AG20443 (cell line): ENCODE results near the gene SH3BP2.
A peak's percentile ranks its signal among the peaks of the same experiment; 100 is the strongest.

ENCODE experiments used
- DNase-seq: peaks from one replicate; pipeline ENCODE4 v3.0.0; 2012; ENCODE audit warnings: low spot score, mixed read lengths

SH3BP2 gene, protein sequence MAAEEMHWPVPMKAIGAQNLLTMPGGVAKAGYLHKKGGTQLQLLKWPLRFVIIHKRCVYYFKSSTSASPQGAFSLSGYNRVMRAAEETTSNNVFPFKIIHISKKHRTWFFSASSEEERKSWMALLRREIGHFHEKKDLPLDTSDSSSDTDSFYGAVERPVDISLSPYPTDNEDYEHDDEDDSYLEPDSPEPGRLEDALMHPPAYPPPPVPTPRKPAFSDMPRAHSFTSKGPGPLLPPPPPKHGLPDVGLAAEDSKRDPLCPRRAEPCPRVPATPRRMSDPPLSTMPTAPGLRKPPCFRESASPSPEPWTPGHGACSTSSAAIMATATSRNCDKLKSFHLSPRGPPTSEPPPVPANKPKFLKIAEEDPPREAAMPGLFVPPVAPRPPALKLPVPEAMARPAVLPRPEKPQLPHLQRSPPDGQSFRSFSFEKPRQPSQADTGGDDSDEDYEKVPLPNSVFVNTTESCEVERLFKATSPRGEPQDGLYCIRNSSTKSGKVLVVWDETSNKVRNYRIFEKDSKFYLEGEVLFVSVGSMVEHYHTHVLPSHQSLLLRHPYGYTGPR

DNA sequence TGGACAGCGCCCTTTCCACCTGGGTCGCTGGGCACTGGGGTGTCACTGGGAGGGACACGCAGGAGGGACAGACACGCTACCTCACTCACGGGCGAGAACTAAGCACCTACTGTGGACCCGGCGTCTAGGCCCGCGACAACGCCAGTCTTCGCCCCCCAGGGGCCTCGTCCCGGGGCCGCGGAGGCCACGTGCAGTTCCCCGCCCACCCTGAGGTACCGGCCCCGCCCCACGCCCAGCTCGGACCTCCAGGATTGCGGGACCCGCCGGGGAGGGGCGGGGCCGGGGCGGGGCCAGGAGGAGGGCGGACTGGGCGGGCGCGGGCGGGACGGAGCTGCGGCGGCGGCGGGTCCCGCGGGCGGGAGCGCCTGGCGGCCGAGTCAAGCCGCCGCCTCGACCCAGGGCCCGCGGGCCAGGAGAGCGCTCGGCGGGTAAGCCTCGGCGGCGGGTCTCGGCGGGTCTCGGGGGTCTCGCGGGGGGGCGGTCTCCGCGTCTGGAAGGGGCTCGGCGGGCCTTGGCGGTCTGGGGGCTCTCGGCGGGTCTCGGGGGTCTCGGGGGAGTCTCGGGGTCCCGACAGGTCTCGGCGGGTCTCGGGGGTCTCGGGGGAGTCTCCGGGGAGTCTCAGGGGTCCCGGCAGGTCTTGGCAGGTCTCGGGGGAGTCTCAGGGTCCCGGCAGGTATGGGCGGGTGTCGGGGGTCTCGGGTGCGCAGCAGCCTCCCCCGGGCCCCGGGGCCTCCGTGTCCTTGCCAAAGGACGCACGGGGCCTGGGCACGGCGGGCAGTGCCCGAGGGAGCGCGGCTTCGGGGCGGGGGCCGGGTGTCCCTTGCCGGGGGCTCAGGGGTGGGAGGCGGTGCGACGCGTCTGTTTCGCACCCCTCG lies at the start of gene SH3BP2:
SH3BP2 (plus strand) TSS at position 375 of the 875 bp plus-strand sequence. CDS start 27,533 bp downstream, outside the sequence.
- peak; percentile 94 for DNase-seq

DNA sequence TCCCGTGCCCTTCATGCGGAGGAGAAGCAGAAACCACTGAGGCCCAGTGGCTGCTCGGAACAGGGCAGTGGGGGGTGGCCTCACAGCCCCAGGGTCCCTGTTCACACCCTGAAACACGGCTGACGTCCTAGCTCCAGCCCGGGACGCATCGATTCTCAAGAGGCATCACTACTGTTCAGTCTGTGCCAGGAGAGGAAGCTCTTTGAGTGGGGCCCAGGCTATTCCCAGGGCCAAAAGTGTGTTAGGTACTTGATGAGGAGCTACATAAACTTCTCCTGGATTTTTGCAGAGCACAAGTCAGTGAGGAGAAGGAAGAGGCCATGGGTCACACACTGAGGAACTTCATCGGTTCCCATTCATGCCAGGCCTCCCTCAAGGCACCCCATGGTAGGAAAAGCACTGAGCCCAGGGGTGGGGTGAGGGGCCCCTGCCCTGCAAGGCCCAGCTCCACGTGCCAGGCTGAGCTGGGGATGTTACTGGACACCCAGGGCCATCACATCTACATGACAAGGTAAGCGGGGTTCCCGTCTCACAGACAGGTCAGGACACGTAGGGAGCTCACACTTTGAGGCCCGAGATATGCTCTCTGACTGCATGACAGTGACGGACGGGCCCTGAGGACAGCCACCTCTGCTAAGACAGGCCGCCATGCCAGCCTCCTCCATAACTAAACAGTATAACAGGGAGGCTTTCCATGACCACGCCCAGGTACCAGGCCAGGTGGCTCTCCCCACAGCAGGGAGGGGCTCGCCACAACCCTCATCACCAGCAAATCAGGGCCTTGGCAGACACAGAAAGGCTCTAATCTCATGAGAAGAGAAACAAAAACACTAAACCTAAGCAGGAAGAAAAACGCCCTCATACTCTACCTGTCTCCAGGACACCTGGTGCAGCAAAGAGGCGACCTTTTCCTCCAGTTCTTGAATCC lies 49.1 kb upstream of the SH3BP2 start:
- peak; percentile 2 for DNase-seq

DNA sequence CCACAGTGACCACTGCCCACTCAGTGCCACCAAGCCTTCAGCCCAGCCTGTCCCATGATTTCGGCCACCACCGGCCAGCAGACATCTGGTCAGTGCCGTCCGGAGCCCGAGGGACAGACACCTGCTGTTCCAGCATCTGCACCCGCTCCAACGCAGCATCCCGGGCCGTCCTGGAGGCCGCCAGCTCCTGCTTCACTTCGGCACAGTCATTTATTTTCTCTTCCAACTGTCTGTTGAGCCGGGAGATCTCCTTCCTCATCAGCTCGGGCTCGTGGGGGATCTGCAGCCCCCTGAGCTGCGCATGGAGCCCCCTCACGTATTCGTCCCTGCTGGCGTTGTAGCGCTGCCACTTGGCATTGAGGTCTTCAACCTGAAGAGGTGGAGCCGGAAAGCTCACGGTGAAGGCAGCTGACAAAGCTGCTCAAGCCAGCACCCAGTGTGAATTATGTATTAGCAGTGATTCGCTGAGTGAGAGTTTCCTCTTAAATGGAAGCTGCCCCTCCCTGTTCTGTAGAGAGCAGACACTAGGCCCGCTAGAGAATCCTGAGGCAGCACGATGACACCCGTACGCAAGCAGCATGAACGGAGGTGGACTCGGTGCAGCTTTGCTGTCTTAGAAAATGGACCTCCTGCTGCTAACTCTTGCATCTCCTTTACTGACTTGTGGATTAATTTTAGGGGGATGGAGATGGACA lies 48.2 kb upstream of the SH3BP2 start:
- no peak for DNase-seq

DNA sequence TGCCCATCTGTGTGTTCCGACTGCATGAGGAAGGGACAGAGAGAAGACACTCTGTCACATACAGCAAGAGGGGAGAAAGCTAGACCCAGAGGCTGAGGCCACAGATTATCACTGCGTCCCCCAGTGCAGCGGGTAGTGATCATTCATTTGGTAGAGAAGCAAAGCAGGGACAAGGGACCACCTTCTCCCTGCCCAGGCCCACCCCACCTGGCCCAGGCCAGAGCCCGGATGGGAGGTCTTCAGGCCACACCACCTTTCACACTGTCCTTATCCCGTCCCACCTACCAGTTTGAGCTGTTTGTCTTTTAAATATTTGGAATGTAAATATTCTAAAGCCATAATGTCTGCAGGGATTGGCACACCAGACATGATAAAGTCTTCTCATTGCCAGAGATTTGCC lies 47.4 kb upstream of the SH3BP2 start:
- no peak for DNase-seq

DNA sequence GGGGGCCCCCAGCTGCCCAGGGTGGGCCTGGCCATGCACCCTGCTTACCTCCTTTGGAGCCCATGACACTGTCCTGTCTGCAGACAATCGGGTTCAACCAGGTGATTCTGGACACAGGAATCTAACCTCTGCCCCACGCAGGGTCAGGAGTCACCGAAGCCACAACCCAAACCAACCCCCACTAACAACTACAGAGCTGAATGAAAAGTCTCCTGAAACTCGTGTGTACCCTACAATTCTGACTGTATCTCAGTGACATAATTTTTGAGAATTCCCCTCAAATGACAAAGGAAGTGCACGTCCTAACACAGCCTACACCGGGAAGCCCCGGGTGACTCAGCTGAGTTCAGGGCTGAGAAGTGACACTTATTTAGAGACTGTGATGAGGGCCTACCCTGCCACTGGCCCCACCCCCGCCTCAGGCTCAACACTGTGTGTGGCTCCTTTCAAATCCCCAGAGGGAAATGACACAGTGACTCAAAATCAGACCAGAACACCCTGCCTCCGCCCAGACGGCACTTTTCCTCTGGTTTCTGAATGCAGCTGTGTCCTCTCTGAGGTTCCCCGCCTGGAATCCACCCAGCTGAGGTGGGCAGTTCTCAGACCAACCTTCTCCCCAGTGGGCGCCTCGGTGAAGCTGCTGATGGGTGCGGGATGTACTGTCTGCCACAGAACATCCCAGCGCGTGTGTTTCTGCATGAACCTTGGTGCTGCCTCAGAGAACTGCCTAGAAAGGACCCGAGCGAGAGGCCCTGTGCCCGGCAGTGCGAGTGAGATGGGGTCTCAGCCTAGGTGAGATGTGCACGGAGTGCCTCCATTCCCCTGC lies 46.7 kb upstream of the SH3BP2 start:
- DNase-seq: peak; percentile 70

DNA sequence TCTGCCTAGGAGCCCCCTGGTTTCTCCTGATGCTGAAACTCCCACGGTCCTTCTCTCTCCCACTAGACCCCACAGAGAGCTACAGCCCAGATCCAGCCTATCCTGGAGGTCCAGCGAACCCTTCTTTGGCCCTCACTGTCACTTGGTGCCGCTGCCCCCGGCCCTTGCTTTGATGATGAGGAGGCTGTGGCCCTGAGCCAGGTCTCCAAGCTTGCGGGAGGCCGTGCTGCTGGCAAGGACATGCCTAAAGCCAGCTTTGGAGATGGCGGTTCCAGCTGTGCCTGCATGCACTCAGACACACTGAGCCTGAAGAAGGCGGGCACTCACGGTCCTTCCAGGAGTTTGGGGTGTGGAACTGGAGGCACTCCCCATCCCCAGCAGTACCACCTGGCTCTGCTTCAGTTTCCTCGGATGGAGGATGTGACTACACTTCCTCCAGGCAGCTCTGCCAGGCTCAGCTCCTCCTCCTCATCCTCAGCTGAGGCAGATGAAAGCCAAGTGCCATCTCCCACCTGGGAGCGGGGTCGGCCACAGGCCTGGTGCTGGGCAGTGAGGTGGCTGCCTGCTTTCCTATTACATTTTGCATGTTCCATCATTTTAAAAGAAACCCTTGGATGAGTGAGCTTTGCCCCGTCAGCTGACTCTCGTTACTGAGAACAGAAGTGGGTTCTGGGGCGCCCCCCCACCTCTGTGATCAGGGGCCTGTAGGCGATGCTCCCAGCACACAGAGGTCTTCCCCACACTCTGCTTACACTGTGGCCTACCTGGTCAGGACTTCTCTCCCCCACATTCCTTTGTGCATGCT lies 45.8 kb upstream of the SH3BP2 start:
- no peak for DNase-seq

DNA sequence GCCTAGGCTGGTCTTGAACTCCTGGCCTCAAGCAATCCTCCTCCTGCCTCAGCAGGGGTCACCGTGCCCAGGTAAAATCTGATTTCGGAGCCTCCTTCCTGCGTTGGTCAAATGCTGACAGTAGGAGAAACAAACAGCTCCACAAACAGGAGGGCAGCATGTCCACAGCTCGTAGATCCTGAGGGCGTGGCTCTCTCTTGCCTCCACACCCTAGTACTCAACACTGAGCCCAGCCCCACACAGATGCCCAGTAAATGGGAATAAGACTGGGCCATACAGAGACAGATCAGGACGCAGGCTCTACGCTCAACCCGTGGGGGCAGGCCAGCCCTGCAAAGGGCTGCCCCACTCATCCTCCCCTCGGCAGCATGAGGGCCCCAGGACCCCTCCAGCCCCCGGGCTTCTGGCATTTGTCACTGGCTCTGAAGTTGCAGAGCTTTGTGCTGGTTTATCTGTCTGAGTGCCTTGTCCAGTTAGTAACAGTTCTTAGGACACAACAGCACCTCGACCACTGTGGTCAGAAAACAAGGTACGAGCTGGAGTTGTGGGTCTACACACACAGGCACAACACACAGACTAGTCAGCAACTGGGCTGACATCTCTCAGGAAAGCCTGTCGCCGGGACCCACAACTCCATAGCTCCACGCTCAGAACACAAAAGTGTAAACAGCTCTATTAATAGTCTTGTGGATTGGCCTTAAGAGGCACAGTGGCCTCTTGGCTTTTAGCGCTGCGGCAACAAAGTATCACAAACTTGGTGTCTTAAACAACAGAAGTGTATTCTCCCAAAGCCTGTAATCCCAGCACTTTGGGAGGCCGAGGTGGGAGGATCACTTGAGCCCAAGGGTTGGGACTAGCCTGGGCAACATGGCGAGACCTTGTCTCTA lies 41.9 kb upstream of the SH3BP2 start:
- DNase-seq: no peak

DNA sequence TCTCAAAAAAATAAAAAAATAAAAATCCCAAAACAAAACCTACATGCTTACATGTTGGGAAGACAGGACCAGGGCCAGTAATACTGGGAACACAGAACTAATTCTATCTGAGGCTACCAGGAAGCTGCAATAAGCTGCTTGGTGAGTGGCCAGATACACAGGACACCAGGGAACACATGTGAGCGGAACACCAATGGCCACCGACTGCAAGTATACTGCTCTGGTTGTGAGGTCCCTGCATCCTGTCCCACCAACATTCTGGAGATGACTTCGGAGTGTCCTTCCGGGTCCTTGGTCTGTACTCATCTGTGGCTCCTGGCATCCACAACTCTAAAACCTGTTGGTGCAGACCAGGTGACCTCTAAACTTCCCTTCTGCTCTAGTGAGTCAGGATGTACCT lies 39.4 kb upstream of the SH3BP2 start:
- no peak for DNase-seq

DNA sequence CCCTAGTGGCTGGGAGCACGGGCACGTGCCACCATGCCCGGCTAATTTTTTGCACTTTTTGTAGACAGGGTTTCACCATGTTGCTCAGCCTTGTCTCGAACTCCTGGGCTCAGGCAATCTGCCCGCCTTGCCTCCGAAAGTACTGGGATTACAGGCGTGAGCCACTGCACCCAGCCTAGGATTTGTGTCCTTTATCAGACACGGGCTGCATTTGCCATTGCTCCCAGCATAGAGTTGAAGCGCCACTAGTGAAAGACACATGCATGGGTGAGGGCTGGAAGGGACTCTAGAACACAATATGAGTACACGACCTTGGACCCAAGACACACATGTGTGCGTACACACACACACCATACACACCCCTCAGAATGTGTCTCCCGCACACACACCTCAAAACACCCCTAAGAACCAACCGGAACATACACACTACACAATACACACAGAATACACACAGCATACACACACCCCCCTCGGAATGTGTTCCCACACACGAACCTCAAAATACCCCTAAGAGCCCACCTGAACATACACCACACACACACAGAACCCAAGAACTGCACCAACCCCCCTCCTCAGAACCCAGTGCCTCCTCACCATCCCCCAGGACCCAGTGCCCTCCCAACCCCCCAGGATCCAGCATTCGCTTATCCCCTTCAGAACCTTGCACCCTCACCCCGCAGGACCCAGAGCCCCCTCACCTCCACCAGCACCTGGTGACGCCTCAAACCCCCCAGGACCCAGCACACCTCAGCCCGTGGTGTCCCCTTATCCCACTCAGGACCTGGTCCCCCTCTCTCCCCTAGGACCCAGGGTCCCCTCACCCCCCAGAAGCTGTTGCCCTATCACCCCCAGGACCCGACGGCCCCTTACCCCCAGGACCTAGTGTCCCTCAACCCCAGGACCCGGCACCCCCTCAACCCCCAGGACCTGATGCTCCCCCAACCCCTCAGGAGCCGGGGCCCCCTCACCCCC lies 37.8 kb upstream of the SH3BP2 start:
- DNase-seq: no peak

DNA sequence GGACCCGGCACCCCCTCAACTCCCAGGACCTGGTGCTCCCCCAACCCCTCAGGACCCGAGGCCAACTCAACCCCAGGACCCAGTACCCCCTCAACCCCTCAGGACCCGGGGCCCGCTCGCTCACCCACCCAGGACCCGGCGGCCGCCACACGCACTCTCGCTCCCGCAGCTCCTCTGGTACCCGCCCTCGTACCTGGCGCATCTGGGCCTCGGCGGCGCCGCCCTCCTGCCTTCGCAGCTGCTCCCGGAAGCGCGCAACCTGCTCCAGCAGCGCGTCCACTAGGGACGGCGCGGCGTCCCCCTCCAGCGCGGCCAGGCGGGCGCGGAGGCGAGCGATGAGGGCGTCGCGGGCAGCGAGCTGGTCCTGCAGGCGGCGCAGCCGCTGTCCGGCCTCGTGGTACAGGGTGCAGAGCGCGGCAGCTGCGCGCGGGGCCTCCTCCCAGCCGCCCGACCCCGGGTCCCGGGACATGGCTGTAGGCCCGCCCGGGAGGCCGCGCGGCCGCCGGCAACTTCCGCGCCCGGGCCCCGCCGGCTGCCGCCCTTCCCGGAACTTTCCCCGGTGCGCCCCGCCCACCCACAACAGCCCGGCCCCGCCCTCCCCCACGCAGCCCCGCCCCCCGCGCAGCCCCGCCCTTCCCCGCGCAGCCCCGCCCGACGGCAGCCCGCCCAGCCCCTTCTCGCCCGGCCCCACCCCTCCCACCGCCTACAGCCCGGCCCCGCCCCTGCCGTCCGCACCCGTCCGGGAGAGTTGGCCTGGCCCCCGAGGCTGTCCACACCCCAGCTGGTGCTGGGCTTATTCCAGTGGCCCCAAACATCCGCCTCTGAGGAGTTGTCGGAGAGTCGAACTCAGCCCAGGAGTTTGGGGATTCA lies 36.8 kb upstream of the SH3BP2 start, which contains the start of gene TNIP2:
TNIP2 (minus strand) TSS at position 516 of the 870 bp plus-strand sequence; CDS start at position 469, 47 bp downstream.
- peak; percentile 99 for DNase-seq

DNA sequence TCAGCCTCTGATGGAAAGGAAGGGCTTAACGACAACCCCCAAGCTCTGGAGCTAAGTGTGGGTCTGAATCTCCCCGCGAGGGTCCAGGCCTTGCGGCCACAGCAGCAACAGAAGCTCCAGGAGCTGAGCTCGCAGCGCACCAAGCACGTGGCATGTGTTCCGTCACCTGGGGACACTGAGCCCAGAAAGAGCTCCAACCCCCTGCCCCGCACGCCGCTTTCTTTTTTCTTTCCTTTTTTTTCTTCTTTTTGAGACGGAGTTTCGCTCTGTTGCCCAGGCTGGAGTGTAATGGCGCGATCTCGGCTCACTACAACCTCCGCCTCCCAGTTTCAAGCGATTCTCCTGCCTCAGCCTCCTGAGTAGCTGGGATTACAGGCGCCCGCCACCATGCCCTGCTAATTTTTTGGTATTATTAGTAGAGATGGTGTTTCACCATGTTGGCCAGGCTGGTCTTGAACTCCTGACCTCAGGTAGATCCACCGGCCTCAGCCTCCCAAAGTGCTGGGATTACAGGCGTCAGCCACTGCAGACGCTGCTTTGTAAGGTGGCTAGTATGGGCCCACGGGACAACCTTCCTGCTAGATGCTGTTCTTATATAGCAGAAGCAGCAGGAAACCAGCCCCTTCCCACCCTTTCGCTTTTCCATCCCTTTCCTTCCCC lies 36.1 kb upstream of the SH3BP2 start:
- no peak for DNase-seq

DNA sequence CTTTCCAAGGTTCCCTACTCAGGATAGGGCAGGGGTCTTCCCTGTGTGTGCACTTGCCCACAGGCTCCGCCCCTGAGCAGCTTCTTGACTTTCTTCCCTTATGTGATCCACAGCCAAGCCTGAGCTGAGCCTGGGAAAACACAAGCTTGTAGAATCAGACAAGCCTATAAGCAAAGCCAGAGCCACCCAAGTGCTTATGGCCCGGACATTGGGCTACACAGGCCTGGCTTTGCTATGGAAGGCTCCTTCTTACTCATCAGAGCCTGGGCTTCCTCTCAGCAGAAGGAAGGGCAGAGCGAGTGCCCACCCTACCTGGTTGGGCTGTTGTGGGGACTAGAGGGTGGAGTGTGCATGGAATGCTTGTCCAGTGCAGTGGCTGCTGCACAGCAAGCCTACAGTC lies 35.5 kb upstream of the SH3BP2 start:
- DNase-seq: no peak

DNA sequence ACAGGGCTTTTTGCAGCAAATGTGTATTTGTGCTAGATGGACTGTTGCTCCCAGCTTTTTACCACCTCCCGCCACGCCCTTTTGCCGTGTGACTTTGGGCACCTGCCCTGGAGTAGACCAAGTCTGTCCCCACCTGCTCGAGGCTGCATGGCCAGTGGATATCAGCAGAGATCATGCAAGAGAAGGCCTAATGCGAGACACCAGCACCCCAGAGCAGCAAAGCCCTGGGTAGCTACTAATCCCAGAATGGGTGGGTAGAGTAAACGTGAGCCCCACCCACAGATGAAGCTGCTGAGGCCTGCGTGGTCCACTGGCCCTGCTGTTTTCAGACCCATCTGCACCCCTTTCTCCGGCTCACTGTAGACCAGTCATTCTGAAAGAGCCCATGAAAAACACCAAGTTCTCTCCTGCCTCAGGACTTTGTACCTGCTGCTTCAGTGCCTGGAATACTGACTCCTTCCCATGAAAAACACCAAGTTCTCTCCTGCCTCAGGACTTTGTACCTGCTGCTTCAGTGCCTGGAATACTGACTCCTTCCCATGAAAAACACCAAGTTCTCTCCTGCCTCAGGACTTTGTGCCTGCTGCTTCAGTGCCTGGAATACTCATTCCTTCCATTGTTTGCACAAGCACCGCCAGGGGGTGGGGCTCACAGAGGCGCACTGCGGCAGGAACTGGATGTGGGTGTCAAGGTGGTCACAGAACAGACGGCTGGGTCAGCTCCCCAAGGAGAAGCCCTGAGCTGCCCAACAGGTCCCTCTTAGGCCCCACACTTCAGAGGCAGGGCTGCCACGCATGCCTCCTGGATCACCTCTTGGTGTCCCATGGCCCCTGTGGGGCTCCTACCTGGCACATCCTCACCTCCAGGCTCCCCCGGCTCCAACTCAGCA lies 31.6 kb upstream of the SH3BP2 start:
- no peak for DNase-seq

DNA sequence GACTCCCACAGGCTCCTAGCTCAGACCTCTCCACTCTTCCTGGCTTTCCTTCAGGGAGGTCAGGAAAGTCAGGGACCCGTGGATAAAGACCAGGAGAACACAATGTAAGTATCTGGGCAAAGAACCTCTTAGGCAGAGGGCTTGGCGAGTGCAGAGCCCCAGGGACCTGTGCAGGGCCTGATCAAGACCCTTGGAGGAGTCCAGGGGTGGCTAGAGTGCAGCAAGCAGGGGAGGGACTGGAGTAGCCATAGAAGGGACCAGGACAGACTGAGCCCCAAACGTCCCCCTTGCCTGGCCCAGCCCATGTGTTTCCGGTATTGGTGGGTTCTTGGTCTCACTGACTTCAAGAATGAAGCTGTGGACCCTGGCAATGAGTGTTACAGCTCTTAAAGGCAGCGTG lies 30.8 kb upstream of the SH3BP2 start:
- DNase-seq: no peak
